T47D (cell line): ENCODE data around the gene INPPL1.

Experiments used
- DNase-seq, 2 experiments: peaks; one replicate each; pipeline versions ENCODE4 v3.0.0 to v3.0.0-alpha.2; 2011 to 2012; ENCODE audit warnings: low read depth in 1 of 2, low spot score in 1 of 2
- JUND ChIP-seq: IDR thresholded peaks from 2 replicates; pipeline ENCODE4 v1.6.1; 2012; ENCODE audit warnings: low read depth
- in situ Hi-C: cut with HindIII; loops from 2 replicates; pipeline ENCODE4 v1.10.0; 2016; ENCODE audit warnings: low sequenced_read_pairs, low pct_unique_long_range_greater_than_20kb

The INPPL1 gene

GRCh38 chr11:72236774-72237111 is 12.2 kb downstream of the INPPL1 start:
- DNase-seq, result no peak
- in situ Hi-C loops, result no loop called here
- no peak for TF ChIP-seq JUND

GRCh38 chr11:72237112-72237931 is 12.8 kb downstream of the INPPL1 start:
- no peak for DNase-seq
- in situ Hi-C loops, result no loop called here
- TF ChIP-seq JUND, result no peak

GRCh38 chr11:72238040-72238450 is 13.5 kb downstream of the INPPL1 start:
- no peak for TF ChIP-seq JUND
- peak in 1 of 2 experiments; percentile 59 for DNase-seq
- in situ Hi-C loops, result no loop called here

- in situ Hi-C loops, result no loop called here
- TF ChIP-seq JUND, result no peak
Observed at GRCh38 chr11:72238492-72239312, 14.1 kb downstream of the INPPL1 start.

GRCh38 chr11:72239313-72239848 is 14.8 kb downstream of the INPPL1 start:
- DNase-seq, result peak; percentile 56 to 79
- in situ Hi-C loops, result no loop called here
- TF ChIP-seq JUND, result no peak

More at GRCh38 chr11:72238492-72239312, 14.1 kb downstream of the INPPL1 start:
- DNase-seq, result no peak

GRCh38 chr11:72239849-72240460 is 15.4 kb downstream of the INPPL1 start:
- DNase-seq, result peak in 1 of 2 experiments; percentile 37
- in situ Hi-C loops, result no loop called here
- TF ChIP-seq JUND, result no peak

- no peak for DNase-seq
Observed at GRCh38 chr11:72240461-72241290, 16.1 kb downstream of the INPPL1 start.

GRCh38 chr11:72241291-72241781 is 16.8 kb downstream of the INPPL1 start:
- no peak for TF ChIP-seq JUND
- in situ Hi-C loops, result no loop called here
- DNase-seq, result no peak

More at GRCh38 chr11:72240461-72241290, 16.1 kb downstream of the INPPL1 start:
- no peak for TF ChIP-seq JUND
- in situ Hi-C loops, result no loop called here

- no peak for TF ChIP-seq JUND
- DNase-seq, result no peak
- in situ Hi-C loops, result no loop called here
Observed at GRCh38 chr11:72242141-72242540, 17.6 kb downstream of the INPPL1 start.

- in situ Hi-C loops, result no loop called here
- DNase-seq, result no peak
- no peak for TF ChIP-seq JUND
Observed at GRCh38 chr11:72243173-72244059, 18.8 kb downstream of the INPPL1 start.

GRCh38 chr11:72244060-72244360 is 19.4 kb downstream of the INPPL1 start, which contains the start of gene PHOX2A:
Gene PHOX2A, minus strand, starts transcription at chr11:72244176. Its CDS starts 172 bp downstream, at chr11:72244004.
- no peak for TF ChIP-seq JUND
- no peak for DNase-seq
- in situ Hi-C loops, result no loop called here
